GM03348 (cell line): ENCODE measurements around the gene PRSS38.

ENCODE experiments used
- DNase-seq: peaks from one replicate; pipeline ENCODE4 v3.0.0; 2012; ENCODE audit warnings: low spot score

Gene PRSS38

GRCh38 chr1:227779021-227779441 is 36.4 kb upstream of the PRSS38 start:
- no peak for DNase-seq

GRCh38 chr1:227779685-227780084 is 35.8 kb upstream of the PRSS38 start:
- DNase-seq, result no peak

- DNase-seq, result no peak
Measured at GRCh38 chr1:227780101-227781044, 35.1 kb upstream of the PRSS38 start.

GRCh38 chr1:227781314-227781930 is 34.1 kb upstream of the PRSS38 start:
- no peak for DNase-seq

GRCh38 chr1:227782226-227782625 is 33.2 kb upstream of the PRSS38 start:
- no peak for DNase-seq

GRCh38 chr1:227785094-227785804 is 30.2 kb upstream of the PRSS38 start:
- no peak for DNase-seq

GRCh38 chr1:227785805-227786671 is 29.4 kb upstream of the PRSS38 start:
- peak; percentile 5 for DNase-seq

- peak; percentile 17 for DNase-seq
Measured at GRCh38 chr1:227786673-227787512, 28.6 kb upstream of the PRSS38 start.

- peak; percentile 97 for DNase-seq
Measured at GRCh38 chr1:227787513-227788270, 27.8 kb upstream of the PRSS38 start.

- no peak for DNase-seq
Measured at GRCh38 chr1:227788271-227789083, 27.0 kb upstream of the PRSS38 start.

GRCh38 chr1:227789084-227790033 is 26.1 kb upstream of the PRSS38 start:
- peak; percentile 31 for DNase-seq

GRCh38 chr1:227790034-227790400 is 25.5 kb upstream of the PRSS38 start:
- no peak for DNase-seq

GRCh38 chr1:227790868-227791267 is 24.6 kb upstream of the PRSS38 start:
- no peak for DNase-seq

GRCh38 chr1:227791425-227792143 is 23.9 kb upstream of the PRSS38 start:
- DNase-seq, result no peak

GRCh38 chr1:227792216-227793078 is 23.0 kb upstream of the PRSS38 start:
- DNase-seq, result no peak
